Choroid plexus epithelial cell (primary cell): ENCODE measurements around the gene ABL2.
A peak's percentile ranks its signal among the peaks of the same experiment; 100 is the strongest.

Experiments used
- DNase-seq: peaks from one replicate; pipeline ENCODE4 v3.0.0-alpha.2; 2010; ENCODE audit warnings: low read depth
- H3K4me3 ChIP-seq: 2 replicates; pipeline ENCODE4 v1.5.1; 2011; ENCODE audit warnings: low read depth, mild to moderate bottlenecking, control low read depth, low read length, moderate library complexity
- TF ChIP-seq, protein P1 (sequence below): conservative IDR thresholded peaks from 2 replicates; pipeline ENCODE4 v1.5.1; 2011; ENCODE audit warnings: low read depth, mild to moderate bottlenecking, control low read depth, inconsistent platforms, low read length, moderate library complexity

The ABL2 gene

DNA sequence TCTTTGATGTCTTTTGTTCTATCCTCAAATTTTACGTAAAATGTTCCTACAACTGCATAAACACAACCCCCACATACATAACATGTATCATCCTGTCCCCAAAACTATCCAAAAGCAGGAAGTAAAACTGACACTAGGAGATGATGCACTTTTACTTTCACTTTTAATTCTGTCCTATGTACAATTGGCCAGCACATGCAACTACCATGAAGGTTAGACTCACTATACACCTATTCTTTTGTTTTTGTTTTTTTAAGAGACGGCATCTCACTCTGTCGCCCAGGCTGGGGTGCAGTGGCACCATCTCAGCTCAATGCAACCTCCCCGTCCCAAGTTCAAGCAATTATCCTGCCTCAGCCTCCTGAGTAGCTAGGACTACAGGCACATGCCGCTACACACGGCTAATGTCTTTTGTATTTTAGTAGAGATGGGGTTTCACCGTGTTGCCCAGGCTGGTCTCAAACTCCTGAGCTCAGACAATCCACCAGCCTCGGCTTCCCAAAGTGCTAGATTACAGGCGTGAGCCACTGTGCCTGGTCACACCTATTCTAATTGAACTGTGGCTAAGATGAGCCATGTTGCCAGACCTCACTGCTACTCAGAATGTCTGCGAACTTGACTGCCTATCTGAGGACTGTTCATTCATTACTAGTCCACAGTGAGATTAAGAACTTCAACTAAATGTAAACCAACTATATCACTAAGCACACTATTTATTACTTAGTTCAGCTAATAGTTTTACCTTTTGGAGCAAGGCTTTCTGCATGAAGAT, 99.6 kb downstream of the ABL2 start:
- no peak overlapping the region for H3K4me3 ChIP-seq
- TF ChIP-seq, protein P1, sequence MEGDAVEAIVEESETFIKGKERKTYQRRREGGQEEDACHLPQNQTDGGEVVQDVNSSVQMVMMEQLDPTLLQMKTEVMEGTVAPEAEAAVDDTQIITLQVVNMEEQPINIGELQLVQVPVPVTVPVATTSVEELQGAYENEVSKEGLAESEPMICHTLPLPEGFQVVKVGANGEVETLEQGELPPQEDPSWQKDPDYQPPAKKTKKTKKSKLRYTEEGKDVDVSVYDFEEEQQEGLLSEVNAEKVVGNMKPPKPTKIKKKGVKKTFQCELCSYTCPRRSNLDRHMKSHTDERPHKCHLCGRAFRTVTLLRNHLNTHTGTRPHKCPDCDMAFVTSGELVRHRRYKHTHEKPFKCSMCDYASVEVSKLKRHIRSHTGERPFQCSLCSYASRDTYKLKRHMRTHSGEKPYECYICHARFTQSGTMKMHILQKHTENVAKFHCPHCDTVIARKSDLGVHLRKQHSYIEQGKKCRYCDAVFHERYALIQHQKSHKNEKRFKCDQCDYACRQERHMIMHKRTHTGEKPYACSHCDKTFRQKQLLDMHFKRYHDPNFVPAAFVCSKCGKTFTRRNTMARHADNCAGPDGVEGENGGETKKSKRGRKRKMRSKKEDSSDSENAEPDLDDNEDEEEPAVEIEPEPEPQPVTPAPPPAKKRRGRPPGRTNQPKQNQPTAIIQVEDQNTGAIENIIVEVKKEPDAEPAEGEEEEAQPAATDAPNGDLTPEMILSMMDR, result no peak
- peak; percentile 51 for DNase-seq

DNA sequence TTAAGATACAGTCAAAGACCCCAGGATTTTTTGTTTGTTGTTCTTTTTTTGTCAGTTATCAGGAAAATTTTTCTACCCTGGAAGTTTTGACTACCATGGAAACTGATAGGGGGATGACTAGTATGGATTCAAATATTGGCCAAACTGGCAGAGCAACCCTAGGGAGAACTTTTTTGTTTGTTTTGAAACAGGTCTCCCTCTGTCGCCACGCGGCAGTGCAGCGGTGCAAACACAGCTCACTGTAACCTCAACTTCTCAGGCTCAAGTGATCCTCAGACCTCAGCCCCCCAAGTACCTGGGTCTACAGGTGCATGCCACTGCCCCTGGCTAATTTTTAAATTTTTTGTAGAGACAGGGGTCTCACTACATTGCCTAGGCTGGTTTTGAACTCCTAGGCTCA, 101.0 kb downstream of the ABL2 start:
- no peak for DNase-seq
- TF ChIP-seq, protein P1, result no peak
- no peak overlapping the region for H3K4me3 ChIP-seq

DNA sequence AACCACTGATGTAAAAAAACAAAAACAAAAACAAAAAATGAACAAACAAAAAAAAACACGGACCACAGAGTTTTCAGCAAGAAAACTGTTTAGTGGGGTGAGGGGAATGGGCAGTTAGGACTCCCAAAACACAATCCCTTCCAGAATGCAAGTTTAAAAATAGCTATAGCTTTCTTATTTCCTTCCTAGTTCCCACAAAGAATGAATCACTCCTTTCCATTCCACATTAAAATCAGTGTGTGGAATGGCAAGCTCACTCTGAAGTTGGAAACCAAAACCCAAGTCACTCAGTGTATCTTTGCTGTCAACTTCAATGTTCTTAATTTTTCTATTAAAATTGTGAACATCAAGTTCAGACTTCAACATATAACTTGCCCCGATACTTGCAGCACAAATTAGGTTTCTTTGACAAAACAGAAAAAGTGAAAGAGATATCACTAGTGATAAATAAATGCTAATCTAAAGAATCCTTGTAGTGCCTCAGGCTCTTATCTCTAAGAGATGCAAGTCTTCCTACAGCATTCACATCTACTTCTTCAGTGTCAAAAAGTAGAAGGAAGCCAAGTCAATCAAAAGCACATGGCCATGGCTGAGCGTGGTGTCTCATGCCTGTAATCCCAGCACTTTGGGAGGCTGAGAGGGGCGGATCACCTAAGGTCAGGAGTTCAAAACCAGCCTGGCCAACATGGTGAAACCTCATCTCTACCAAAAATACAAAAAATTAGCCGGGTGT, 102.1 kb downstream of the ABL2 start:
- DNase-seq, result peak; percentile 42
- TF ChIP-seq, protein P1, result no peak
- no peak overlapping the region for H3K4me3 ChIP-seq

DNA sequence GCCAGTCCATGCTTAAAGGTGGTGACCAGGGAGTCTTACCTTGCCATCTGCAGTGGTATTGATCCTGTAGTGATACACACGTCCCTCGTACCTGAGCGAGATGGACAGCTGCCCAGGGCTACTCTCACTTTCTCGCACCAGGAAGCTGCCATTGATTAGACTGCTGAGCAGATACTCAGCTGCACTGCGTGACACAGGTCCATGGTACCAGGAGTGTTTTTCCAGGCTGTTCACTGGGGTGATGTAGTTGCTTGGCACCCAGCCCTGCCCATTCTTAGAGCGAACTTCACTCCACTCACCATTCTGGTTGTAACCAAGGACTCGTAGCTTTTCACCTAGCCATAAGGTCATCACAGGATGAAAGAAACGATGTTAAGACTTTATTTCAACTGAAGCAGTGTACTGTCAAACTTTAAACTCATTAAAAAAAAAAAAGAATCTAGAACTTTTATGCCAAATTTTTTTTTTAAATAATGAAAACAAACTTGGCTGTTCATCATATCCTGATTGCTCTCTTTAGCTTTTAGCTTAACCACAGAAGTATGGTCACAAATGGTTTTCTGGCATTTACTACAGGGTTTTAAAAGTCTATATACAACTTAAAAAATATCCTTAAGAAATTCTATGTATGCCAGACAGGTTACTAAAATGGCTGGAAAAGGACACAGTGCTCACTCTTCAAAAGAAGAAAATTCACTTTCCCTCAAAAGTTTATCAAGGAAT, 103.0 kb downstream of the ABL2 start:
- DNase-seq, result no peak

DNA sequence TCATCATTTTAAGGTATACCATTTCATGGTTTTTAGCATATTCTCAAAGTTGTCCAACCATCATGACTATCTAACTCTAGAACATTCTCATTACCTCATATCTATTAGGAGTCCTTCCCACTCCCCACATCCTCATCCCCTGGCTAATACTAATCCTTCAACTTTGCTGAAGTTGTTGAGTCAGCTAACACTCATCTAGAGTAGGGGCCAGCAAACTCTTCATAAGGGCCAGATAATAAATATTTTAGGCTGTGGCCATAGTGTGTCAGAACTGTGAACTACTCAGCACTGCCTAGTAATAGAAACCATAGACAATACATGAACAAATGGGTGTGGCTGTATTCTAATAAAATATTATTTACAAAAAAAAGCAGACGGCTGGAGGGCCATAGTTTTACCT, 104.6 kb downstream of the ABL2 start:
- no peak for DNase-seq
- H3K4me3 ChIP-seq, result no peak overlapping the region
- TF ChIP-seq, protein P1, result no peak

More for the DNA sequence above, 103.0 kb downstream of the ABL2 start:
- TF ChIP-seq, protein P1, result no peak
- H3K4me3 ChIP-seq, result no peak overlapping the region

DNA sequence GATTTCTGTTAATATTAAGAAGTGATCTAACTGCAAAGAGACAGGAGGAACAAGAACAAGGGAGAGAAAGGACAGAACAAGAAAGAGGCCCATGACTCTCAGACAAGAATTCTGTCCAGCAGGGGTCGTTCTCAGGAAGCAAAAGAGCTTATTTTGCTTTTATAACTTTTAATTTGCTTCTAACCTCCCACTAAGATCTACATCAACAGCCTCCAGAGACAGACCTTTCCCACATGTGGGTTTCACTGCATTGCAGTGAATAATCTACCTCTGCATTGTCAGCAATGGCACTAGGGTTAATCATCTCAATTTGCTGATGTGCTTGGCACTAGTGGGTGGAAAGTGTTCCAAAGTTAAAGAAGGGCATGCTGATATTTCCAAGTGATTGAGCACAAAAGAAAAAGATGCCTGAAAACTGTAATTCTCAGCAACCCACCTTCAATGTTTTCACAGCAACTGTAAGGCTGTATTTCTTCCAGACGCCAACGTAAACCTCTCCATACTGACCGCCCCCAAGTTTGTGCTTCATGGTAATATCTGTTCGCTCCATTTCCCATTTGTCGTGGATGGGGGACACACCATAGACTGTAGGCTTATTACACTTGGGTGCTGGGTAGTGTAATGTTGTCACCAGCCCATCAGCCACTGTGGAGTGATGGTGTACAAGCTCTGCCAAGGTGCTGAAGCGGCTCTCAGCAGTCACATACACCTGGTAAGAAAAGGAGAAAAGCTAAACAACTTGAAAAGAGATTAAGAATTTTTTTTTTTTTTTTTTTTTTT, 108.1 kb downstream of the ABL2 start:
- TF ChIP-seq, protein P1, result peak; percentile 80
- DNase-seq, result peak; percentile 82
- no peak overlapping the region for H3K4me3 ChIP-seq
